Uterus (tissue), 4 donors: ENCODE data around the gene RPL18. TPM values are rescaled to one million over a fixed set of nuclear protein-coding genes. Genes with fewer than 3 reads are reported as not detected.

Experiments
- DNase-seq, 2 donors: peaks; one replicate each; pipeline ENCODE4 v3.0.0-alpha.2; 2019 to 2020
- H3K27ac ChIP-seq, 2 donors: fragments of 200-600 bp; sonication (generic); 1 replicate in 1 of 2; 2 replicates in 1 of 2; pipeline ENCODE4 v1.5.1; 2016 to 2018
- H3K27me3 ChIP-seq, 2 donors: fragments of 200-600 bp; sonication (generic); one replicate each; pipeline ENCODE4 v1.5.1; 2018 to 2019; ENCODE audit warnings: control low read depth in 1 of 2
- H3K36me3 ChIP-seq, 2 donors: fragments of 200-600 bp; sonication (generic); one replicate each; pipeline ENCODE4 v1.5.1; 2019; ENCODE audit warnings: control low read depth in 1 of 2
- H3K4me1 ChIP-seq, 2 donors: fragments of 200-600 bp; sonication (generic); one replicate each; pipeline ENCODE4 v1.5.1; 2018 to 2019; ENCODE audit warnings: control low read depth in 1 of 2
- H3K4me3 ChIP-seq, 2 donors: fragments of 200-600 bp; sonication (generic); 1 replicate in 1 of 2; 2 replicates in 1 of 2; pipeline ENCODE4 v1.5.1; 2018 to 2019; ENCODE audit warnings: mild to moderate bottlenecking in 1 of 2
- H3K9me3 ChIP-seq, 2 donors: fragments of 200-600 bp; sonication (generic); one replicate each; pipeline ENCODE4 v1.5.1; 2019; ENCODE audit warnings: control low read depth in 1 of 2
- CTCF ChIP-seq, 4 experiments: fragments of 200-600 bp in 2 of 4; fragments of 450-650 bp in 2 of 4; sonication (generic) in 2 of 4; IDR thresholded peaks; one replicate each; pipeline ENCODE4 v1.5.1; 2016 to 2019; ENCODE audit warnings: antibody characterized with exemption in 4 of 4, mild to moderate bottlenecking in 2 of 4, moderate library complexity in 1 of 4
- POLR2A ChIP-seq, 2 donors: fragments of 450-650 bp; IDR thresholded peaks; one replicate each; pipeline ENCODE4 v1.6.1; 2016; ENCODE audit warnings: antibody characterized with exemption in 2 of 2, mild to moderate bottlenecking in 1 of 2, moderate library complexity in 1 of 2
- intact Hi-C: fragments of 100-400 bp; cut with DNase I; formaldehyde crosslinking; loops from one replicate; pipeline ENCODE4 v1.15.1; 2023; ENCODE audit warnings: low total_unique reads
- total RNA-seq, 4 donors: library from RNA; depleted of rRNA in 3 of 4; stranded (reverse); fragments of >200 nt in 3 of 4; gene quantifications; one replicate each; pipeline versions ENCODE4 v1.1.0 to v1.2.4, GENCODE V29; 2014 to 2023
- donor health status: DM: yes; HTN: yes; CAD: no.

The RPL18 gene
- total RNA-seq, 4 donors from 2014 or later: 1,515 to 5,795 (median 3,195) TPM

DNA sequence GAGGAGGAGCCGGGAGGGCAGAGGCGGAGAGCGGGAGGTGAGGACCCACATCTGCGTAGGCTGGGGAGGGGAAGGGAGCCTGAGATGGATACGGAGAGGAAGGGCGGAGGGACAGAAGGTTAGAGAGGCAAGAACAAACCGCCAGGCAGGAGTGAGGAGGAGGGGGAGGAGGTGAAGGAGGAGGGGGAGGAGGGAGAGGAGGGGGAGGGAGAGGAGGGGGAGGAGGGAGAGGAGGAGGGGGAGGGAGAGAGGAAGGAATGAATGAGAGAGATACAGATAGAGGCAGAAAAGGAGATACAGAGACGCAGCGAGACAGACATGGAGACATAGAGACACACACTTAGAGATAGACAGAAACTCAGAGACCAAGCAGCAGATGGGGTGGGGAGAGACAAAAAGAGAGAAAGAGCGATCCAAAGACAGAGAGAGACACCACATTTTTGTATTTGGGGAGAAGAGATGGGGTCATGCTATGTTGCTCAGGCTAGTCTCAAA is 27.8 kb upstream of the RPL18 start:
- Histone ChIP-seq H3K4me3 (peak overlapping the region in 1 of 2 donors; percentile 51), H3K27me3 (no peaks in the 10 kb centered on the region), H3K27ac (peak overlapping the region; percentile 97 to 99), H3K4me1 (peaks cover 0 to 6% of the 10 kb centered on the region in 2 donors), H3K36me3 (no peaks in the 10 kb centered on the region), H3K9me3 (no peaks in the 10 kb centered on the region)
- intact Hi-C loops: loop anchor here (10.0 kb wide), 1 partner anchor 308 kb away; the partner anchor contains the start of gene BAX
- TF ChIP-seq POLR2A (IDR thresholded peaks at IDR 0.05) (no peak), CTCF (IDR thresholded peaks at IDR 0.05) (no peak)
- no peak for DNase-seq

- peak within 1 kb of the TSS; percentile 51 to 77 for H3K4me3 ChIP-seq
- intact Hi-C loops: loop anchor here (10.0 kb wide), 1 partner anchor 309 kb away; the partner anchor contains the start of gene BAX
- H3K27ac ChIP-seq: peak within 1 kb of the TSS; percentile 97 to 99
- no peaks in the 10 kb centered on the region for H3K27me3 ChIP-seq
- no peaks in the 10 kb centered on the region for H3K9me3 ChIP-seq
- H3K36me3 ChIP-seq: no peaks in the 10 kb centered on the region
- peaks cover 0 to 6% of the 10 kb centered on the region in 2 donors for H3K4me1 ChIP-seq
- DNase-seq: peak; percentile 92 to 93
- TF ChIP-seq POLR2A (IDR thresholded peaks at IDR 0.05) (peak; percentile 20 to 59), CTCF (IDR thresholded peaks at IDR 0.05) (peak; percentile 91 to 98 (median 94))
These were observed 27.2 kb upstream of the RPL18 start, which contains the start of gene CA11 for GRCh38 chr19:48646001-48646721. CA11 (minus strand) TSS chr19:48646187; CDS start chr19:48645632, 555 bp downstream.

DNA sequence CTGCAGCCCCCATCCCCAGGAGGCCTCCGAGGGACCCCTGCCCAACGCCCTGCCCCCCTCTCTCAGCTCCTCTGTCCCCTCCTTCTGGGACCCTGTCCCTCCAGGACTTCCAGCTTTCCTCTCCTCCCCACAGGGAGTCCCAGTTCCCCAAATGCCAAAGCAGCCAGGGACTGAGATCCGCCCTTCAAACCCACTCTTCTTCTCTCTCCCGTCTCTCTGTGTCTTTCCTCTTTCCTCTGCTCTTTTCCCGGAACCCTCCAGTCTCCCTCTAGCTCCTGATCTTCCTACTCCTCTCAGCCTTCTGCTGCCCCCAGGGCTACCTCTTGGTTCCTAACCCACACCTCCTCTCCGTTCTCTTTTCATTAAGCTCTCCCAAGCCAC is 26.6 kb upstream of the RPL18 start:
- Histone ChIP-seq H3K4me1 (peaks cover 0 to 6% of the 10 kb centered on the region in 2 donors), H3K4me3 (peak overlapping the region; percentile 51 to 77), H3K36me3 (no peaks in the 10 kb centered on the region), H3K9me3 (no peaks in the 10 kb centered on the region), H3K27ac (peak overlapping the region; percentile 97 to 99), H3K27me3 (no peaks in the 10 kb centered on the region)
- no peak for DNase-seq
- intact Hi-C loops: loop anchor here (10.0 kb wide), 1 partner anchor 309 kb away; the partner anchor contains the start of gene BAX
- no peak for TF ChIP-seq POLR2A (IDR thresholded peaks at IDR 0.05)
- TF ChIP-seq CTCF (IDR thresholded peaks at IDR 0.05): no peak

DNA sequence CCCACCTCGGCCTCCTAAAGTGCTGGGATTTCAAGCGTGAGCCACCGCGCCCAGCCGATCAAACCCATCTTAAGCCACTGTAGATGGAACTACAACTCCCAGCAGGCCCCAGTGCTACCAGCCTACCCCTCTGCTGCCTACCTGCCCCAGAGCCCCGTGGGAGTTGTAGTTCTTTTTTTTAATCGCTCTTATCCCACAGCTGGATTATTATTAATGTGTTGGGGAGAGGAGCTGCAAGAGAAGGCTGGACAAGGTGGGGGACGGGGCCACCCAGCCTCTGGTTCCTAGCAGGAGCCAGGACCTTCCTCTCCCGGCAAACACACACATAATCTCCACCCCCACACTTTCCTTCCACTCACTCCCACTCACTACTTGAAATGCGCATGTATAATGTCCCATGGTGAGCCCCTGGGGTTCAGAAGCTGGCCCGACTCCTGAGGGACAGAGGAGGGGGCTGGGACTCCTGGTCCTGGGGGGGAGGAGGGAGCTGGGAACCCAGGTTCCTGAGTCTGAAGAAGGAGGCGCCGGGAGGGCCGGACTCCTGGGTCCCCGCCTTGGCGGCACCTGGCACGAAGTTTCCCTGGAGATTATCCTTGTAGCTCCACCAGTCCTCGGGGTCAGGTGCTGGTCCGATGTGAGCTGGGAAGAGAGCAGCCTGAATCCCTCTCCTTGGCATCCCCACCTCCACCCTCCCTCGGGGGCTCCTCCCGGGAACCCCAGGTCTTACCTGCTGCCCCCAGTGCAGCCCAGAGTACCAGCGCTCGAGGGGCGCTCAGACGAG is 26.1 kb upstream of the RPL18 start:
- Histone ChIP-seq H3K4me1 (peaks cover 0 to 6% of the 10 kb centered on the region in 2 donors), H3K27ac (peak overlapping the region; percentile 97 to 99), H3K27me3 (no peaks in the 10 kb centered on the region), H3K4me3 (peak overlapping the region; percentile 51 to 77), H3K9me3 (no peaks in the 10 kb centered on the region), H3K36me3 (no peaks in the 10 kb centered on the region)
- peak; percentile 79 to 89 for DNase-seq
- peak; percentile 37 to 65 for TF ChIP-seq POLR2A (IDR thresholded peaks at IDR 0.05)
- TF ChIP-seq CTCF (IDR thresholded peaks at IDR 0.05): peak in 1 of 4 experiments; percentile 5
- intact Hi-C loops: loop anchor here (10.0 kb wide), 1 partner anchor 310 kb away; the partner anchor contains the start of gene BAX
